CD4-positive, alpha-beta T cell (primary cell): ENCODE measurements around the gene ZNHIT1. TPM values are rescaled to one million over a fixed set of nuclear protein-coding genes. Genes with fewer than 3 reads are reported as not detected.

Experiments
- ATAC-seq: fragments of 200-7000 bp; cut with Tn5 transposase; one replicate; pipeline ENCODE4 v1.10.0; 2022; ENCODE audit warnings: mild to moderate bottlenecking; ENCODE audit not compliant: poor library complexity
- CTCF ChIA-PET: fragments of 350-600 bp; sonication (Branson Sonifier 250); formaldehyde crosslinking; loops from one replicate; lab custom pipeline; 2021; ENCODE audit warnings: antibody characterized with exemption, inconsistent platforms; lab: Charles Lee
- POLR2A ChIA-PET: fragments of 350-600 bp; sonication (Branson Sonifier 250); formaldehyde crosslinking; loops from one replicate; lab custom pipeline; 2021; ENCODE audit warnings: antibody characterized with exemption, inconsistent platforms; lab: Charles Lee
- DNase-seq, 14 experiments: peaks; one replicate each; pipeline ENCODE4 v3.0.0-alpha.2; 2013 to 2020; ENCODE audit warnings: mixed read lengths in 2 of 14
- H3K27ac ChIP-seq, 2 donors: one replicate each; pipeline versions ENCODE4 v1.5.1 to v1.7.0; 2013; ENCODE audit warnings: low read length in 2 of 2, low read depth in 1 of 2, mild to moderate bottlenecking in 1 of 2
- H3K27me3 ChIP-seq, 2 experiments: 1 replicate in 1 of 2; 2 replicates in 1 of 2; pipeline versions ENCODE4 v1.6.1 to v1.7.0; 2013; ENCODE audit warnings: low read length in 2 of 2, control low read depth in 1 of 2, mild to moderate bottlenecking in 1 of 2, moderate library complexity in 1 of 2; ENCODE audit not compliant: insufficient read depth in 2 of 2, control insufficient read depth in 1 of 2
- H3K36me3 ChIP-seq: one replicate; pipeline ENCODE4 v1.6.1; 2013; ENCODE audit warnings: low read length, control low read depth; ENCODE audit not compliant: insufficient read depth
- H3K4me1 ChIP-seq: one replicate; pipeline ENCODE4 v1.6.1; 2013; ENCODE audit warnings: low read length, control low read depth; ENCODE audit not compliant: insufficient read depth
- H3K4me3 ChIP-seq: one replicate; pipeline ENCODE4 v1.5.1; 2013; ENCODE audit warnings: mild to moderate bottlenecking, low read length, moderate library complexity
- H3K9me3 ChIP-seq, 2 experiments: 1 replicate in 1 of 2; 2 replicates in 1 of 2; pipeline versions ENCODE4 v1.6.1 to v1.7.0; 2013; ENCODE audit warnings: low read length in 2 of 2, mild to moderate bottlenecking in 2 of 2, control low read depth in 1 of 2, moderate library complexity in 1 of 2; ENCODE audit not compliant: control insufficient read depth in 1 of 2, insufficient read depth in 1 of 2
- H3K27ac Mint-ChIP-seq: one replicate; pipeline ENCODE4 v1.8.0; 2020; ENCODE audit warnings: mixed read lengths
- H3K27me3 Mint-ChIP-seq: one replicate; pipeline ENCODE4 v1.8.0; 2021; ENCODE audit warnings: mixed read lengths
- H3K36me3 Mint-ChIP-seq: one replicate; pipeline ENCODE4 v1.8.0; 2021; ENCODE audit warnings: low read depth, mixed read lengths
- H3K4me1 Mint-ChIP-seq: one replicate; pipeline ENCODE4 v1.8.0; 2021; ENCODE audit warnings: low read depth, mixed read lengths
- H3K4me3 Mint-ChIP-seq: one replicate; pipeline ENCODE4 v1.8.0; 2020; ENCODE audit warnings: mild to moderate bottlenecking, mixed read lengths
- H3K9me3 Mint-ChIP-seq: one replicate; pipeline ENCODE4 v1.8.0; 2020; ENCODE audit warnings: mixed read lengths
- intact Hi-C, 2 experiments: fragments of 100-400 bp; cut with DNase I in 1 of 2; cut with micrococcal nuclease in 1 of 2; formaldehyde crosslinking; loops; one replicate each; pipeline versions ENCODE4 v1.15.1 to v1.9.0; 2023 to 2025; cut with DNase I, micrococcal nuclease
- total RNA-seq, 174 experiments: library from RNA in 2 of 174; stranded (reverse) in 2 of 174; gene quantifications; one replicate each; pipeline ENCODE4 v1.2.3 and lab custom pipeline; 2021 to 2026
- TF ChIP-seq, protein P1 (sequence below): fragments of 200-600 bp; IDR thresholded peaks from one replicate; pipeline ENCODE4 v1.8.0; 2022; ENCODE audit warnings: antibody characterized with exemption, mild to moderate bottlenecking

Gene ZNHIT1
- total RNA-seq, 2 experiments from 2014 or later = 28.4 to 30.6 TPM

DNA sequence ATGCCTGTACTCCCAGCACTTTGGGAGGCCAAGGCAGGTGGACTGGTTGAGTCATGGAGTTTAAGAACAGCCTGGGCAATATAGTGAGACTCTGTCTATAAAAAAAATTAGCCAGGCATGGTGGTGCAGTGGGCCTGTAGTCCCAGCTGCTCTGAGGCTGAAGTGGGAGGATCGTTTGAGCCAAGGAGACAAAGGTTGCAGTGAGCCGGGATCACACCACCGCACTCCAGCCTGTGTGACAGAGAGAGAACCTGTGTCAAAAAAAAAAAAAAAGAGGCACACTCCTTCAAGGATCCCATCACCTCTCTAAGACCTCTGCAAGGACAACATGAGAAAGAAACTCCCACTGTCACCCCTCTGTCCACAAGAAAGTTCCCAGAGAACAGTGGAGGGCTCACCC lies 42.3 kb upstream of the ZNHIT1 start:
- no peak overlapping the region for H3K4me3 ChIP-seq
- ChIA-PET CTCF (interaction anchor here (1.1 kb wide), 2 partner anchors 17 to 23 kb away, joined by 3 read pairs; no protein-coding TSS in a partner anchor), POLR2A (no interaction called here)
- peaks cover 89 to 97% of the 10 kb centered on the region in 2 experiments for H3K27me3 ChIP-seq
- intact Hi-C loops = no loop called here
- peaks cover 58% of the 10 kb centered on the region for H3K4me1 ChIP-seq
- Mint-ChIP-seq H3K27ac (no peak overlapping the region), H3K9me3 (no peaks in the 10 kb centered on the region), H3K27me3 (peaks cover 86% of the 10 kb centered on the region), H3K4me1 (peaks cover 39% of the 10 kb centered on the region), H3K4me3 (no peak overlapping the region), H3K36me3 (no peaks in the 10 kb centered on the region)
- ATAC-seq (no peak), DNase-seq (no peak)
- H3K36me3 ChIP-seq = no peaks in the 10 kb centered on the region
- TF ChIP-seq, protein P1, sequence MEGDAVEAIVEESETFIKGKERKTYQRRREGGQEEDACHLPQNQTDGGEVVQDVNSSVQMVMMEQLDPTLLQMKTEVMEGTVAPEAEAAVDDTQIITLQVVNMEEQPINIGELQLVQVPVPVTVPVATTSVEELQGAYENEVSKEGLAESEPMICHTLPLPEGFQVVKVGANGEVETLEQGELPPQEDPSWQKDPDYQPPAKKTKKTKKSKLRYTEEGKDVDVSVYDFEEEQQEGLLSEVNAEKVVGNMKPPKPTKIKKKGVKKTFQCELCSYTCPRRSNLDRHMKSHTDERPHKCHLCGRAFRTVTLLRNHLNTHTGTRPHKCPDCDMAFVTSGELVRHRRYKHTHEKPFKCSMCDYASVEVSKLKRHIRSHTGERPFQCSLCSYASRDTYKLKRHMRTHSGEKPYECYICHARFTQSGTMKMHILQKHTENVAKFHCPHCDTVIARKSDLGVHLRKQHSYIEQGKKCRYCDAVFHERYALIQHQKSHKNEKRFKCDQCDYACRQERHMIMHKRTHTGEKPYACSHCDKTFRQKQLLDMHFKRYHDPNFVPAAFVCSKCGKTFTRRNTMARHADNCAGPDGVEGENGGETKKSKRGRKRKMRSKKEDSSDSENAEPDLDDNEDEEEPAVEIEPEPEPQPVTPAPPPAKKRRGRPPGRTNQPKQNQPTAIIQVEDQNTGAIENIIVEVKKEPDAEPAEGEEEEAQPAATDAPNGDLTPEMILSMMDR = no peak
- H3K9me3 ChIP-seq = peaks cover 0 to 30% of the 10 kb centered on the region in 2 experiments
- no peak overlapping the region for H3K27ac ChIP-seq

DNA sequence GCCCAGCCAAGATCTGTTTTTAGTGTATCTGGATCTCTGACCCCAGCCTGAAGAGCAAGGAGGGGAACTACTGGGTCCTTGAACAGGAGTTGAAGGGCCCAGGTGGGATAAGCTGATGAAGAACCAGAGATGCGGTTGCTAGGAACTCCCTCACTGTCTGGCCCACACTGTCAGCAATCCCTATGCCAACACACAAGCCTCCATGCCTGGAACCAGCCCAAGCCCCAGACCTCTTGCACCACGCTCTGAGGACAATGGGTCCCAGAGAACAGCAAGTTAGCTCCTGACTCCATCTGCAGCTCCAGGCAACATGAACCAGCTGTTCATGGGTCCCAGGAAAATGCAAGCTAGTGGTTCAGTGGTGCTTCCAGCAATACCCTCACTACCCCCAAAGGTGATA lies 40.3 kb upstream of the ZNHIT1 start:
- DNase-seq (no peak), ATAC-seq (no peak)
- Histone ChIP-seq H3K27ac (no peak overlapping the region), H3K4me3 (no peak overlapping the region), H3K36me3 (no peaks in the 10 kb centered on the region), H3K27me3 (peaks cover 82 to 91% of the 10 kb centered on the region in 2 experiments), H3K4me1 (peaks cover 42% of the 10 kb centered on the region), H3K9me3 (peaks cover 0 to 19% of the 10 kb centered on the region in 2 experiments)
- no peak overlapping the region for H3K27ac Mint-ChIP-seq
- no peaks in the 10 kb centered on the region for H3K36me3 Mint-ChIP-seq
- H3K4me3 Mint-ChIP-seq = no peak overlapping the region
- CTCF ChIA-PET = interaction anchor here (1.4 kb wide), 1 partner anchor 34 kb away, joined by 7 read pairs; no protein-coding TSS in a partner anchor
- H3K27me3 Mint-ChIP-seq = peaks cover 87% of the 10 kb centered on the region
- TF ChIP-seq, protein P1 = no peak
- H3K4me1 Mint-ChIP-seq = peaks cover 24% of the 10 kb centered on the region
- H3K9me3 Mint-ChIP-seq = no peaks in the 10 kb centered on the region
- intact Hi-C loops = no loop called here
- POLR2A ChIA-PET = interaction anchor here (1.0 to 1.2 kb wide), 2 partner anchors 9 to 12 kb away, joined by 3 to 4 read pairs; partner anchors contain the start of gene VGF

DNA sequence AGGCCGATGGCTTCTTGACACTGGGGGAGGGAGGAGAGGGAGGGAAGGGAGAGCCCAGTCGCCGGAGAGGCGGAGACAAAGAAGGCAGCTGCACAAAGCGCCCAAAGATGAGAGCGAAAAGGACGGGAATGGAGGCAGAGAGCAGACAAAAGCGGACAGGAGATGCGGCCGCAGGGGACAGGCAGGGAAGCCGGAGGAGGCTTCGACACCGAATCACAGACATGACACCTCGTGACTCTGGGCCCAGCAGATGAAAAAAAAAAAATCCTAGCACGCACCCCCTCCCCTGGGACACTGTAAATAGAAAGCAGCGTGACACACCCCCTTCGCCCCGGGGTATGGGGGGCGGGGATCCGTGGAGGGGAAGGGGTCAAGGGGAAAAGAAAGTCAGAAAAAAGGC lies 38.8 kb upstream of the ZNHIT1 start:
- H3K4me3 Mint-ChIP-seq = peak overlapping the region; percentile 54
- H3K9me3 ChIP-seq = peaks cover 0 to 5% of the 10 kb centered on the region in 2 experiments
- no peak for ATAC-seq
- H3K36me3 ChIP-seq = no peaks in the 10 kb centered on the region
- peak in 1 of 14 experiments; percentile 21 for DNase-seq
- POLR2A ChIA-PET = no interaction called here
- H3K27ac ChIP-seq = no peak overlapping the region
- H3K4me3 ChIP-seq = no peak overlapping the region
- H3K27me3 ChIP-seq = peaks cover 69 to 78% of the 10 kb centered on the region in 2 experiments
- H3K4me1 ChIP-seq = peaks cover 28% of the 10 kb centered on the region
- peaks cover 11% of the 10 kb centered on the region for H3K4me1 Mint-ChIP-seq
- TF ChIP-seq, protein P1 = no peak
- no peak overlapping the region for H3K27ac Mint-ChIP-seq
- CTCF ChIA-PET = no interaction called here
- H3K27me3 Mint-ChIP-seq = peaks cover 76% of the 10 kb centered on the region
- intact Hi-C loops = no loop called here
- no peaks in the 10 kb centered on the region for H3K9me3 Mint-ChIP-seq
- H3K36me3 Mint-ChIP-seq = no peaks in the 10 kb centered on the region
